GM19324 (cell line): ENCODE results near the gene PRR23C.

Experiments used
- ATAC-seq: cut with Tn5 transposase; IDR thresholded peaks from one replicate; pipeline ENCODE4 v1.9.1; 2021; ENCODE audit warnings: mild to moderate bottlenecking, moderate library complexity; ENCODE audit not compliant: unreplicated experiment, low FRiP score

The PRR23C gene

GRCh38 chr3:139005356-139005993, 39.2 kb downstream of the PRR23C start:
- ATAC-seq: no peak

GRCh38 chr3:138995706-138996105, 49.0 kb downstream of the PRR23C start:
- no peak for ATAC-seq
